Endothelial cell of umbilical vein (primary cell): Measurements from ENCODE around the gene LRRC28.

Source experiments
- POLR2A ChIP-seq: IDR thresholded peaks from 2 replicates; pipeline ENCODE4 v1.6.1; 2012; ENCODE audit warnings: low read depth, mild to moderate bottlenecking, control low read depth, low read length
- TF ChIP-seq, protein P1 (sequence below), 2 donors: IDR thresholded peaks; 1 replicate in 1 of 2; 2 replicates in 1 of 2; pipeline ENCODE4 v1.5.1; 2011; ENCODE audit warnings: low read length in 2 of 2, mild to moderate bottlenecking in 2 of 2, moderate library complexity in 2 of 2, control low read depth in 1 of 2, inconsistent platforms in 1 of 2, low read depth in 1 of 2; ENCODE audit not compliant: insufficient read depth in 1 of 2; ENCODE audit errors: extremely low read depth in 1 of 2

- TF ChIP-seq POLR2A: no peak
- TF ChIP-seq, protein P1, sequence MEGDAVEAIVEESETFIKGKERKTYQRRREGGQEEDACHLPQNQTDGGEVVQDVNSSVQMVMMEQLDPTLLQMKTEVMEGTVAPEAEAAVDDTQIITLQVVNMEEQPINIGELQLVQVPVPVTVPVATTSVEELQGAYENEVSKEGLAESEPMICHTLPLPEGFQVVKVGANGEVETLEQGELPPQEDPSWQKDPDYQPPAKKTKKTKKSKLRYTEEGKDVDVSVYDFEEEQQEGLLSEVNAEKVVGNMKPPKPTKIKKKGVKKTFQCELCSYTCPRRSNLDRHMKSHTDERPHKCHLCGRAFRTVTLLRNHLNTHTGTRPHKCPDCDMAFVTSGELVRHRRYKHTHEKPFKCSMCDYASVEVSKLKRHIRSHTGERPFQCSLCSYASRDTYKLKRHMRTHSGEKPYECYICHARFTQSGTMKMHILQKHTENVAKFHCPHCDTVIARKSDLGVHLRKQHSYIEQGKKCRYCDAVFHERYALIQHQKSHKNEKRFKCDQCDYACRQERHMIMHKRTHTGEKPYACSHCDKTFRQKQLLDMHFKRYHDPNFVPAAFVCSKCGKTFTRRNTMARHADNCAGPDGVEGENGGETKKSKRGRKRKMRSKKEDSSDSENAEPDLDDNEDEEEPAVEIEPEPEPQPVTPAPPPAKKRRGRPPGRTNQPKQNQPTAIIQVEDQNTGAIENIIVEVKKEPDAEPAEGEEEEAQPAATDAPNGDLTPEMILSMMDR (IDR thresholded peaks at IDR 0.05; ENCODE audit: extremely low read depth in 1 of 2, insufficient read depth in 1 of 2, low read depth in 1 of 2, low read length in 2 of 2): no peak
Observed at GRCh38 chr15:99267957-99268356, 16.7 kb downstream of the LRRC28 start.
